GM12801 (cell line): ENCODE data around the gene FRMD4A.

Experiments used
- CTCF ChIP-seq: IDR thresholded peaks from one replicate; pipeline ENCODE4 v1.5.1; 2011; ENCODE audit warnings: control low read depth; ENCODE audit not compliant: insufficient read length; ENCODE audit errors: extremely low read depth

FRMD4A gene

GRCh38 chr10:14171336-14171735 is 159.4 kb downstream of the FRMD4A start:
- no peak for TF ChIP-seq CTCF

- TF ChIP-seq CTCF, result no peak
Observed at GRCh38 chr10:14163377-14164086, 167.2 kb downstream of the FRMD4A start.

- TF ChIP-seq CTCF, result no peak
Observed at GRCh38 chr10:14162629-14163344, 167.9 kb downstream of the FRMD4A start.

- no peak for TF ChIP-seq CTCF
Observed at GRCh38 chr10:14162061-14162460, 168.7 kb downstream of the FRMD4A start.

GRCh38 chr10:14160299-14160698 is 170.4 kb downstream of the FRMD4A start:
- TF ChIP-seq CTCF, result no peak

GRCh38 chr10:14158575-14158974 is 172.1 kb downstream of the FRMD4A start:
- TF ChIP-seq CTCF, result no peak

- TF ChIP-seq CTCF, result no peak
Observed at GRCh38 chr10:14156104-14156503, 174.6 kb downstream of the FRMD4A start.
